ENCODE results near the gene GJB4. TPM values are rescaled to one million over a fixed set of nuclear protein-coding genes. Genes with fewer than 3 reads are reported as not detected.

The GJB4 gene
- total RNA-seq, 4 donors from 2014 or later = not detected

DNA sequence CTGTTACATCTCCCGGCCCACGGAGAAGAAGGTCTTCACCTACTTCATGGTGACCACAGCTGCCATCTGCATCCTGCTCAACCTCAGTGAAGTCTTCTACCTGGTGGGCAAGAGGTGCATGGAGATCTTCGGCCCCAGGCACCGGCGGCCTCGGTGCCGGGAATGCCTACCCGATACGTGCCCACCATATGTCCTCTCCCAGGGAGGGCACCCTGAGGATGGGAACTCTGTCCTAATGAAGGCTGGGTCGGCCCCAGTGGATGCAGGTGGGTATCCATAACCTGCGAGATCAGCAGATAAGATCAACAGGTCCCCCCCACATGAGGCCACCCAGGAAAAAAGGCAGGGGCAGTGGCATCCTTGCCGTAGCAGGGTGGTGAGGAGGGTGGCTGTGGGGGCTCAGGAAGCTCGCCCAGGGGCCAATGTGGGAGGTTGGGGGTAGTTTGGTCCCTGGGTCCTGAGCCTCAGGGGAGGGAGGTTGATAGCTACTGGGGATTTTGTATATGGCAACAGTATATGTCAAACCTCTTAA lies 2.3 kb downstream of the GJB4 start:
- H3K4me3 ChIP-seq = no peak overlapping the region
- H3K27me3 ChIP-seq = no peaks in the 10 kb centered on the region
- no peak for TF ChIP-seq POLR2A (IDR thresholded peaks at IDR 0.05)
- TF ChIP-seq, protein P1, sequence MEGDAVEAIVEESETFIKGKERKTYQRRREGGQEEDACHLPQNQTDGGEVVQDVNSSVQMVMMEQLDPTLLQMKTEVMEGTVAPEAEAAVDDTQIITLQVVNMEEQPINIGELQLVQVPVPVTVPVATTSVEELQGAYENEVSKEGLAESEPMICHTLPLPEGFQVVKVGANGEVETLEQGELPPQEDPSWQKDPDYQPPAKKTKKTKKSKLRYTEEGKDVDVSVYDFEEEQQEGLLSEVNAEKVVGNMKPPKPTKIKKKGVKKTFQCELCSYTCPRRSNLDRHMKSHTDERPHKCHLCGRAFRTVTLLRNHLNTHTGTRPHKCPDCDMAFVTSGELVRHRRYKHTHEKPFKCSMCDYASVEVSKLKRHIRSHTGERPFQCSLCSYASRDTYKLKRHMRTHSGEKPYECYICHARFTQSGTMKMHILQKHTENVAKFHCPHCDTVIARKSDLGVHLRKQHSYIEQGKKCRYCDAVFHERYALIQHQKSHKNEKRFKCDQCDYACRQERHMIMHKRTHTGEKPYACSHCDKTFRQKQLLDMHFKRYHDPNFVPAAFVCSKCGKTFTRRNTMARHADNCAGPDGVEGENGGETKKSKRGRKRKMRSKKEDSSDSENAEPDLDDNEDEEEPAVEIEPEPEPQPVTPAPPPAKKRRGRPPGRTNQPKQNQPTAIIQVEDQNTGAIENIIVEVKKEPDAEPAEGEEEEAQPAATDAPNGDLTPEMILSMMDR (IDR thresholded peaks at IDR 0.05) = no peak
- no peak overlapping the region for H3K27ac ChIP-seq
- no peaks in the 10 kb centered on the region for H3K36me3 ChIP-seq
- no peaks in the 10 kb centered on the region for H3K9me3 ChIP-seq
- DNase-seq = no peak
- H3K4me1 ChIP-seq = no peaks in the 10 kb centered on the region

DNA sequence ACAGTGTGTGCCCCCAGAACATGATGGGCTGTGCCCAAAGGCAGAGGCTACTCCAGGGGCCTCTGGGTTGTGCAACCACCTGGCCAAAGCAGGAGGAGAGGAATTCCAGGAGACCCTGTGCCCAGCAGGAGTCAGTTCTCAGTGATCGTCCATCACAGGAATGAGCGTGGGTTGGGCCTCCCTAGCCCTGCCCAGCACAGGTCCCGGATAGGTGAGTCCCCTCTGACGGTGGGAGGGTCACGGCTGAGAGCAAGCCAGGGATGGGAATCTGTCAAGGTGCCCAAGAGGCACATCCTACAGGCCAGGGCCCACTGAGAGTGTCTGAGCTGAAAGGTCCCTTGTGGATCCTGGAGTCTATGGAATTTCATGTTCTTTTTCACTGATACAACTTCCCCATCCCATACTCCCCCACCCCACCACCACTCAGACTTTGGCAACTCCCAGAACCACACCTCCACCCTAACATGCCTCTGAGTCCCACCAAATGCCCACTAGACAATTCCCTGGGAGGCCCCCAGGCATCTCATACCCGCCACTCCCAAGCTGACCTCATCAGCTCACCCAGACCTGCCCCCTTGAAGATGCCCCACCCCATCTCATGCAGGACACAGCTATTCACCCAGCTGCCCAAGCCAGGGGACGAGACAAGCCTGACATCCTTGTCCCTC lies 3.1 kb downstream of the GJB4 start:
- Histone ChIP-seq H3K4me3 (no peak overlapping the region), H3K36me3 (no peaks in the 10 kb centered on the region), H3K27me3 (no peaks in the 10 kb centered on the region), H3K27ac (no peak overlapping the region), H3K4me1 (no peaks in the 10 kb centered on the region), H3K9me3 (no peaks in the 10 kb centered on the region)
- DNase-seq = no peak
- TF ChIP-seq POLR2A (IDR thresholded peaks at IDR 0.05) = no peak
- TF ChIP-seq, protein P1 (IDR thresholded peaks at IDR 0.05) = no peak

DNA sequence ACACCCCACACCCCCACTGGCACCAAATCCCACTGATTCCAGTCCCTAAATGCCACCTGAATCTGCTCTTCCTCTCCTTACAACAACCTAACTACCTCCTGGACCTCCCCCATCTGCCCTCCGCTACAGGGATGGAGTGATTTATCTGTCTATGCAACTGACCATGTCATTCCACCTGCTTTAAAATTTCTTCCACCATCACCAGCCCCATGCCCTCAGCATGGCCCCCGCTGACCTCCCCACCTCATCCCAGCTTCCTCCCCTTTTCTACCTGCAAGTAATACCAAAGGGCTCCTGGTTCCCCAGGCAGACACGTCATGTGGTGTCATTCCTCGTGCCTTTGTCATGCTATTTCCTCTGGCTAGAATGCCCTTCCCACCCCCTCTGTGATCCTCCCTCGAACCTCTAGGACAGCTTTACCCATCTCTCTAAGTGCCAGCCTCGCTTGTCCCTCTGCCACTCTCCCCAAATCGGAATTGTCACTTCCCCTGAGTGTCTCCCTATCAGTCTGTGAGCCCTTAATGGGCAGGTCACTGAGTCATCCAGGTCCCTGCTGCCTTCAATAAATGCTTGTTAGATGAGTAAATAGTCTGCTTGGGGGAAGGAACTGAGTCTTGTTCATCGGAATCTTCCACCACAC lies 3.7 kb downstream of the GJB4 start:
- H3K4me3 ChIP-seq = no peak overlapping the region
- TF ChIP-seq, protein P1 (IDR thresholded peaks at IDR 0.05) = no peak
- no peak for TF ChIP-seq POLR2A (IDR thresholded peaks at IDR 0.05)
- DNase-seq = no peak
- H3K36me3 ChIP-seq = no peaks in the 10 kb centered on the region
- no peaks in the 10 kb centered on the region for H3K27me3 ChIP-seq
- no peak overlapping the region for H3K27ac ChIP-seq
- no peaks in the 10 kb centered on the region for H3K4me1 ChIP-seq
- H3K9me3 ChIP-seq = no peaks in the 10 kb centered on the region

DNA sequence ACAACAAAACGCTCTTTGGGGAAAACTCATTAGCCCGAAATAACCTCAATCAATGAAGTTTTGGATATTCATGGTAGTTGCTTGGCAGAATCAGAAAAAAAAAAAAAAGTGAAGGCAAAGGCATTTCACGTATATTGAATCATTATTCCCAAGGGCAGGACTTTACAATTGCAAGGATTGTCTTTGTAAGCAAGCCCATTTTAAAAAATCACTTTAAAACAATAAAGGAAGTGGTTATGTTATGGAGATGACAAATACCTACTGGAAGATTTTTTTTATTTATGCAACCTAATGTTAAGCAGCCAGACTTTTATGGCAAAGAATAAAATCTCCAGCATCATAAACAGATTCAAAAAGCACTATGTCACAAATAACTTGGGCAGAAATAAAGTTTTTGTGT lies 9.3 kb downstream of the GJB4 start:
- no peak for TF ChIP-seq POLR2A (IDR thresholded peaks at IDR 0.05)
- TF ChIP-seq, protein P1 (IDR thresholded peaks at IDR 0.05) = no peak
- H3K4me3 ChIP-seq = no peak overlapping the region
- no peaks in the 10 kb centered on the region for H3K27me3 ChIP-seq
- DNase-seq = no peak
- H3K27ac ChIP-seq = no peak overlapping the region
- no peaks in the 10 kb centered on the region for H3K36me3 ChIP-seq
- H3K9me3 ChIP-seq = no peaks in the 10 kb centered on the region
- H3K4me1 ChIP-seq = no peaks in the 10 kb centered on the region

DNA sequence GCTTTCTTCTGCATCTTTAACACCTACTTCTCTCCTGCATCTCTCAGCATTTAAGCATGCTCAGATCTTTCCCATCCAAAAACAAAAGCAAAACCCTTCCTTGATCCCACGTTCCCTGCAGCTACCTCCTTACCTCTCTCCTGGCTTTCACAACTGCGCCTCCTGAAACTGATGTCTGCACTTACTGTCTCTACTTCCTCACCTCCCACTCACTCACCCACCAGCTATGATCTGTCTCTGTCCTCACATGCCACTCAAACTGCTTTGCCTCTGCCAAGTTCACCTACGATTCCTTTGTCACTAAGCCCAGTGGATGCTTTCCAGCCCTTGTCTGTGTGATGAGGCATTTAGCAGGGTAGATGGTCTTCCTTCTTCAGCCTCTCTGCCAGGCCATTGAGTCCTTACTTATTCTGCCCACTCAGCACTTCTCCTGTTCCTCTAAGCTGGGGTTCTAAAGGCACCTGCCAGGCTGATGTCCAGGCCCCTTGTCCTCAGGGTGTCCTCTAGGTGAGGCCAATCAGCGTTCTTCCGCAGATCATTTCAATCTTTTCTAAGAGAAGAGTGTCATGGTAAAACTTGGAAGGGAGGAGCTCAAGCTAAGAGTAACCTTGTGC lies 11.5 kb downstream of the GJB4 start:
- H3K27me3 ChIP-seq = no peaks in the 10 kb centered on the region
- H3K27ac ChIP-seq = no peak overlapping the region
- no peaks in the 10 kb centered on the region for H3K36me3 ChIP-seq
- no peak overlapping the region for H3K4me3 ChIP-seq
- H3K4me1 ChIP-seq = no peaks in the 10 kb centered on the region
- no peaks in the 10 kb centered on the region for H3K9me3 ChIP-seq
- no peak for TF ChIP-seq POLR2A (IDR thresholded peaks at IDR 0.05)
- TF ChIP-seq, protein P1 (IDR thresholded peaks at IDR 0.05) = no peak
- DNase-seq = no peak

Measured in Peyer's patch (tissue), 4 donors.